Natural killer cell (primary cell): ENCODE measurements around the gene CWC27. TPM values are rescaled to one million over a fixed set of nuclear protein-coding genes. Genes with fewer than 3 reads are reported as not detected.
A peak's percentile ranks its signal among the peaks of the same experiment; 100 is the strongest.

Experiments used
- ATAC-seq, 3 donors: fragments of 150-1000 bp in 2 of 3; fragments of 200-7000 bp in 1 of 3; cut with Tn5 transposase; 1 replicate in 1 of 3; 2 replicates in 2 of 3; pipeline ENCODE4 v1.10.0; 2021; ENCODE audit warnings: mild to moderate bottlenecking in 2 of 3, moderate library complexity in 2 of 3
- DNase-seq, 2 donors: peaks; one replicate each; pipeline versions ENCODE4 v3.0.0 to v3.0.0-alpha.2; 2013 to 2021; ENCODE audit warnings: mixed read lengths in 1 of 2
- H3K27ac ChIP-seq: one replicate; pipeline ENCODE4 v1.5.1; 2013; ENCODE audit warnings: mild to moderate bottlenecking, low read length
- H3K27me3 ChIP-seq: one replicate; pipeline ENCODE4 v1.6.1; 2013; ENCODE audit warnings: low read length; ENCODE audit not compliant: control insufficient read depth, insufficient read depth
- H3K36me3 ChIP-seq: one replicate; pipeline ENCODE4 v1.6.1; 2013; ENCODE audit warnings: low read length; ENCODE audit not compliant: control insufficient read depth, insufficient read depth
- H3K4me1 ChIP-seq: one replicate; pipeline ENCODE4 v1.6.1; 2013; ENCODE audit warnings: low read length; ENCODE audit not compliant: control insufficient read depth, insufficient read depth
- H3K4me3 ChIP-seq: one replicate; pipeline ENCODE4 v1.5.1; 2013; ENCODE audit warnings: low read length
- H3K9me3 ChIP-seq: one replicate; pipeline ENCODE4 v1.6.1; 2013; ENCODE audit warnings: low read length; ENCODE audit not compliant: control insufficient read depth, insufficient read depth
- H3K27ac Mint-ChIP-seq, 2 donors: one replicate each; pipeline ENCODE4 v1.8.0; 2022; ENCODE audit warnings: mild to moderate bottlenecking in 2 of 2, mixed read lengths in 2 of 2, moderate library complexity in 1 of 2
- H3K27me3 Mint-ChIP-seq, 2 donors: one replicate each; pipeline ENCODE4 v1.8.0; 2022; ENCODE audit warnings: low read depth in 2 of 2, mixed read lengths in 2 of 2
- H3K36me3 Mint-ChIP-seq: one replicate; pipeline ENCODE4 v1.8.0; 2022; ENCODE audit warnings: mixed read lengths
- H3K4me1 Mint-ChIP-seq, 2 donors: one replicate each; pipeline ENCODE4 v1.8.0; 2022; ENCODE audit warnings: mixed read lengths in 2 of 2
- H3K4me3 Mint-ChIP-seq: one replicate; pipeline ENCODE4 v1.8.0; 2022; ENCODE audit warnings: mild to moderate bottlenecking, moderate library complexity, mixed read lengths
- H3K9me3 Mint-ChIP-seq, 2 donors: one replicate each; pipeline ENCODE4 v1.8.0; 2022; ENCODE audit warnings: mixed read lengths in 2 of 2
- WGBS: methylation state at CpG from one replicate; pipeline ENCODE4 v1.1.7; 2013; ENCODE audit warnings: missing lambda C conversion rate; ENCODE audit not compliant: insufficient coverage; 5-methylcytosine and 5-hydroxymethylcytosine counted together
- intact Hi-C: fragments of 100-400 bp; cut with micrococcal nuclease; formaldehyde crosslinking; loops from one replicate; pipeline ENCODE4 v1.14.2; 2022
- total RNA-seq, 4 donors: library from RNA; stranded (reverse); fragments of 120-200 nt in 1 of 4; gene quantifications; one replicate each; pipeline versions ENCODE4 v1.2.3 to v1.2.4, GENCODE V29; 2013 to 2022
- TF ChIP-seq, protein P1 (sequence below): fragments of 200-600 bp; IDR thresholded peaks from one replicate; pipeline ENCODE4 v1.8.0; 2022; ENCODE audit warnings: antibody characterized with exemption

CWC27 gene
- total RNA-seq, 3 donors from 2014 or later (not counting 1 experiment from before 2014, with no cell fraction given) = 21.6 to 26.3 (median 25.7) TPM

DNA sequence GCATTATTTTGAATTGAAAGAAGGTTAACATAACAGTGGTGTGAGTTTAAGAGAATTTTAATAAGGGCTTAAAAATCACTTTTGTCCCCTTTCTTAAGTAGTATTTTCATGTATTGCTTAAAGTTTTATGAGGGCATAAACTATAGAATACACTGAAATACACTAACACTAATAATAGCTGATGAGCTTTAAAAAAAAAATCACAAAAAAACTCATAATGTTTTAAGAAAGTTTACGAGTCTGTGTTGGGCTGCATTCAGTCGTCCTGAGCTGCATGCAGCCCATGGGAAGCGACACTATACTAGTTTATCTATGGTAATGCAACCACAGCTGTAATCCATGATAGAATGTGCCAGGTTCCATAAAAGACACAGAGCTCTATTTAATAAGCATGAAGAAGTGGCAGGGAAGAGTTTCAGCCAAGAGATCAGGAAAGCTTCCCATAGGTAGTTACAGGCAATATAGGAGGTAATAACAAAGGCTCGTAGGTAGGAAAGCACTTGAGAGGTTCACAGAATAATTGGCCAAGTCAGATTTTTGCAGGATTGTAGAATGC is 4.7 kb upstream of the CWC27 start:
- WGBS = over 99% methylated on average over 4 of the region's 4 CpGs
- Mint-ChIP-seq H3K9me3 (no peaks in the 10 kb centered on the region), H3K27me3 (no peaks in the 10 kb centered on the region), H3K4me1 (peaks cover 49 to 55% of the 10 kb centered on the region in 2 donors), H3K4me3 (no peak overlapping the region), H3K27ac (no peak overlapping the region), H3K36me3 (no peaks in the 10 kb centered on the region)
- intact Hi-C loops = no loop called here
- no peak for DNase-seq
- no peak overlapping the region for H3K27ac ChIP-seq
- no peak for ATAC-seq
- H3K9me3 ChIP-seq = no peaks in the 10 kb centered on the region
- H3K36me3 ChIP-seq = peaks cover 2% of the 10 kb centered on the region
- TF ChIP-seq, protein P1, sequence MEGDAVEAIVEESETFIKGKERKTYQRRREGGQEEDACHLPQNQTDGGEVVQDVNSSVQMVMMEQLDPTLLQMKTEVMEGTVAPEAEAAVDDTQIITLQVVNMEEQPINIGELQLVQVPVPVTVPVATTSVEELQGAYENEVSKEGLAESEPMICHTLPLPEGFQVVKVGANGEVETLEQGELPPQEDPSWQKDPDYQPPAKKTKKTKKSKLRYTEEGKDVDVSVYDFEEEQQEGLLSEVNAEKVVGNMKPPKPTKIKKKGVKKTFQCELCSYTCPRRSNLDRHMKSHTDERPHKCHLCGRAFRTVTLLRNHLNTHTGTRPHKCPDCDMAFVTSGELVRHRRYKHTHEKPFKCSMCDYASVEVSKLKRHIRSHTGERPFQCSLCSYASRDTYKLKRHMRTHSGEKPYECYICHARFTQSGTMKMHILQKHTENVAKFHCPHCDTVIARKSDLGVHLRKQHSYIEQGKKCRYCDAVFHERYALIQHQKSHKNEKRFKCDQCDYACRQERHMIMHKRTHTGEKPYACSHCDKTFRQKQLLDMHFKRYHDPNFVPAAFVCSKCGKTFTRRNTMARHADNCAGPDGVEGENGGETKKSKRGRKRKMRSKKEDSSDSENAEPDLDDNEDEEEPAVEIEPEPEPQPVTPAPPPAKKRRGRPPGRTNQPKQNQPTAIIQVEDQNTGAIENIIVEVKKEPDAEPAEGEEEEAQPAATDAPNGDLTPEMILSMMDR = no peak
- no peaks in the 10 kb centered on the region for H3K27me3 ChIP-seq
- no peak overlapping the region for H3K4me3 ChIP-seq
- peaks cover 13% of the 10 kb centered on the region for H3K4me1 ChIP-seq

DNA sequence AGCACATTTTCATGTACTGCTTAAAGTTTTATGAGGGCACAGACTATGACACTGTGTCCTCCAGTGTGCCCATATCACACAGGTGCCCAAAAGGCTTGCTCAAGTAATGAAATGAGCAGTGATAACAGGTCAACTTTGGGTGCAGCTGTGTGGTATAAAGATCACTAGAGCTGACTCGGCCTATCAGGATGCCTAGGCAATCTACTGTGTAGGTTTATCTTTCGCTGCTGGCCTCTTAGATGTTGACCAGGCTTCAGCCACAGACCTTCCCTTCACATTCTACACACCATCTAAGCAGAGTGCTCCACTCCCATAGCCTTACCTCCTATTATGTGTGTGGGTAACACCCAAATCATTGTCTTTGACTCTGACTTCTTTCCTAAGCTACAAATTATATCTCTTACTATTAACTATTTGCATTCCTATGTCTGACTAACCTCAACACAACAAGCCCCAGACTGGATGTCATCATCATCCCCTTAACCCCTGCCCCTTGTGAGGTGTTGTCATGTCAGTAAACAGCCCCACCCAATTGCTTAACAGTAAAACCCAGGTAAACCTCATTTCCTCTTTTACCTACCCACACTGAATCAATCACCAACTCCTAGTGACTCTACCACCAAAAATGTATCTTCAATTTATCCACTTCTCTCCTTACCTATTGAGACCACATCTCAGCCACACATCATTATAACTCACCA is 2.8 kb upstream of the CWC27 start:
- TF ChIP-seq, protein P1 = no peak
- H3K4me1 ChIP-seq = peaks cover 18% of the 10 kb centered on the region
- Mint-ChIP-seq H3K4me3 (no peak overlapping the region), H3K4me1 (peaks cover 38 to 58% of the 10 kb centered on the region in 2 donors), H3K27me3 (no peaks in the 10 kb centered on the region), H3K36me3 (no peaks in the 10 kb centered on the region), H3K27ac (peak overlapping the region in 1 of 2 donors; percentile 12), H3K9me3 (no peaks in the 10 kb centered on the region)
- no peak overlapping the region for H3K4me3 ChIP-seq
- DNase-seq (no peak), ATAC-seq (no peak)
- H3K9me3 ChIP-seq = no peaks in the 10 kb centered on the region
- H3K36me3 ChIP-seq = peaks cover 1% of the 10 kb centered on the region
- no peaks in the 10 kb centered on the region for H3K27me3 ChIP-seq
- H3K27ac ChIP-seq = no peak overlapping the region
- 100% methylated on average over 2 of the region's 2 CpGs for WGBS
- intact Hi-C loops = loop anchor here (5.0 kb wide), 2 partner anchors 271 to 796 kb away; partner anchors contain the start of genes CENPK and PPWD1

DNA sequence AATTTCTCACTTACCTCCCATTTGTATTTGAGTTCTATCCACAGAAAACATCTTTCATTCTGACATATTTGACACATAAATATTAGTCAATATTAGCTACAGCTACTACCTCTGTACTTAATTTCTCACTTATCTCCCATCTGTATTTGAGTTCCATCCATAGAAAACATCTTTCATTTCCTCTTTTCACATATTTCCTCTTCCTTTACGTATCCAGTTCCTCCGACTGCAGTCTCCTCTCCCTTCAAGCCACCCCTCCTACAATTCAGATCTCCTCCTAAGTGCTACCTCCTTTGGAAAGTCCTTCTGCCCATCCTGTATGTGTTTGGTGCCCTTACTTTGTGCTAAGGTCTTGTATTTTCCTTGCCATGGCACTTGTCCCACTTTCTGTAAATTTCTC is 1.8 kb upstream of the CWC27 start:
- TF ChIP-seq, protein P1 = no peak
- Mint-ChIP-seq H3K4me1 (peaks cover 38 to 52% of the 10 kb centered on the region in 2 donors), H3K27me3 (no peaks in the 10 kb centered on the region), H3K27ac (peak overlapping the region in 1 of 2 donors; percentile 95), H3K9me3 (no peaks in the 10 kb centered on the region), H3K36me3 (no peaks in the 10 kb centered on the region), H3K4me3 (peak overlapping the region; percentile 35)
- DNase-seq (no peak), ATAC-seq (no peak)
- H3K4me3 ChIP-seq = no peak overlapping the region
- H3K27me3 ChIP-seq = no peaks in the 10 kb centered on the region
- H3K4me1 ChIP-seq = peaks cover 18% of the 10 kb centered on the region
- no peak overlapping the region for H3K27ac ChIP-seq
- WGBS = 81% methylated on average over 2 of the region's 2 CpGs
- no peaks in the 10 kb centered on the region for H3K9me3 ChIP-seq
- intact Hi-C loops = loop anchor here (5.0 kb wide), 2 partner anchors 270 to 795 kb away; partner anchors contain the start of genes CENPK and PPWD1
- no peaks in the 10 kb centered on the region for H3K36me3 ChIP-seq
